ENCODE data around the gene STBD1.

- TF ChIP-seq, protein P1, sequence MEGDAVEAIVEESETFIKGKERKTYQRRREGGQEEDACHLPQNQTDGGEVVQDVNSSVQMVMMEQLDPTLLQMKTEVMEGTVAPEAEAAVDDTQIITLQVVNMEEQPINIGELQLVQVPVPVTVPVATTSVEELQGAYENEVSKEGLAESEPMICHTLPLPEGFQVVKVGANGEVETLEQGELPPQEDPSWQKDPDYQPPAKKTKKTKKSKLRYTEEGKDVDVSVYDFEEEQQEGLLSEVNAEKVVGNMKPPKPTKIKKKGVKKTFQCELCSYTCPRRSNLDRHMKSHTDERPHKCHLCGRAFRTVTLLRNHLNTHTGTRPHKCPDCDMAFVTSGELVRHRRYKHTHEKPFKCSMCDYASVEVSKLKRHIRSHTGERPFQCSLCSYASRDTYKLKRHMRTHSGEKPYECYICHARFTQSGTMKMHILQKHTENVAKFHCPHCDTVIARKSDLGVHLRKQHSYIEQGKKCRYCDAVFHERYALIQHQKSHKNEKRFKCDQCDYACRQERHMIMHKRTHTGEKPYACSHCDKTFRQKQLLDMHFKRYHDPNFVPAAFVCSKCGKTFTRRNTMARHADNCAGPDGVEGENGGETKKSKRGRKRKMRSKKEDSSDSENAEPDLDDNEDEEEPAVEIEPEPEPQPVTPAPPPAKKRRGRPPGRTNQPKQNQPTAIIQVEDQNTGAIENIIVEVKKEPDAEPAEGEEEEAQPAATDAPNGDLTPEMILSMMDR (IDR thresholded peaks at IDR 0.05): no peak
- no peak for TF ChIP-seq POLR2A (IDR thresholded peaks at IDR 0.05)
These were observed 36.0 kb upstream of the STBD1 start for GRCh38 chr4:76270244-76271175.

All from lower leg skin (tissue), 3 donors.